GM21360 (cell line): ENCODE data around the gene SLC35B4.
A peak's percentile ranks its signal among the peaks of the same experiment; 100 is the strongest.

Experiments
- ATAC-seq: cut with Tn5 transposase; IDR thresholded peaks from one replicate; pipeline ENCODE4 v1.9.1; 2021; ENCODE audit warnings: mild to moderate bottlenecking, moderate library complexity; ENCODE audit not compliant: unreplicated experiment

Gene SLC35B4, protein sequence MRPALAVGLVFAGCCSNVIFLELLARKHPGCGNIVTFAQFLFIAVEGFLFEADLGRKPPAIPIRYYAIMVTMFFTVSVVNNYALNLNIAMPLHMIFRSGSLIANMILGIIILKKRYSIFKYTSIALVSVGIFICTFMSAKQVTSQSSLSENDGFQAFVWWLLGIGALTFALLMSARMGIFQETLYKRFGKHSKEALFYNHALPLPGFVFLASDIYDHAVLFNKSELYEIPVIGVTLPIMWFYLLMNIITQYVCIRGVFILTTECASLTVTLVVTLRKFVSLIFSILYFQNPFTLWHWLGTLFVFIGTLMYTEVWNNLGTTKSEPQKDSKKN

DNA sequence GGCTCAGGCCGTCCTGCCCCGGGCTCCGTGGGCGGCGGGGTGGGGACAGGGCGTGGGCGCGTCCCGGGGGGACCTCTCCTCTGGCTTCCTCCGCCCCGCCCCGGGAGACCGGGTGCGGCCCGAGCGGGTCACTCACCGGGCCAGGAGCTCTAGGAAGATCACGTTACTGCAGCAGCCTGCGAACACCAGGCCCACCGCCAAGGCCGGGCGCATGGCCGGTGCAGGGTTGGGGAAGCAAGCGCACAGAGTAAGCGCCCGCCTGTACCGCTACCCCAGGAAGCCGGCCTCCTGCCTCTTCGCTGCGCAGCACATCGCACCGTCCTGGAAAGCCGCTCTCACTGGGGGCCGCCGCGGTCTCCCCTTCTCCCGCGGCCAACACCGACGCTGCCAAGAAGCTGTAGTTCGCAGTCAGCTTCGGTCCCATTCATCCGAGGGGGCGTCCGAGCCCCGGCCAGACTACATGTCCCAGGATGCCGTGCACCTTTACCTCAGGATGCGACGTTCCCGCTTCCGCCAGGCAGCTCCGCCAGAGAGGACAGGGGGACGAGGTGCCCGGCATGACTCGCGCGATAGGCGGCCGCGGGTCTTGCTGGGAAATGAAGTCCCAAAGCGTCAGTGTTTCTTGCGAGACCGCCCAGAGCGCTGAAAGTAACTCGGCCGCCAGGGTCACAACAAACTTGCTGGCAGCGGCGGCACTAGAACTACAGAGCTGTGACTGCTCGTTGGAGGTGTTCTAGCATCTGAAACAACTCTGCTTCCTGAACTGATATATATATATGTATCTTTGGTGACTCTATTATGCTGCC, at the start of gene SLC35B4:
Gene SLC35B4, minus strand, starts transcription at position 392 of the 806 bp plus-strand sequence. Its CDS starts 179 bp downstream, at position 213.
- peak; percentile 98 for ATAC-seq

DNA sequence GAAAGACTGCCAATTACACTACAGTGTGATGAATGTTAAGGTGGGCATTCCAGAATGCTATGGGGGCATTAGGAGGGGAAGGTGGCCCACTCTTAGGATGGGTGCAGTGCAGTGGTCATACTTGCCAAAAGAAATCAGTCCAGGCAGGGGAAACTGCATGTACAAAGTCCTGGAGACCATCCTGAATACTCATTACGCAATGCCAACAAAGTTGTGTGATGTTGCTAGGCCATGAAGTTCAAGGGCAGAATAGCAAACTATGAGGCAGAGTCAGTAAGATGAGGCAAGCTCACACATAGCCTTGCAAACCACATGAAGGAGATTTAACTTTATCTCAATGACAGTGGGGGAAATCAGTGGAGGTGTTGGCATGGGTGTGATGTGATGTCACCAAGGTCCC, 49.8 kb upstream of the SLC35B4 start:
- ATAC-seq = no peak

DNA sequence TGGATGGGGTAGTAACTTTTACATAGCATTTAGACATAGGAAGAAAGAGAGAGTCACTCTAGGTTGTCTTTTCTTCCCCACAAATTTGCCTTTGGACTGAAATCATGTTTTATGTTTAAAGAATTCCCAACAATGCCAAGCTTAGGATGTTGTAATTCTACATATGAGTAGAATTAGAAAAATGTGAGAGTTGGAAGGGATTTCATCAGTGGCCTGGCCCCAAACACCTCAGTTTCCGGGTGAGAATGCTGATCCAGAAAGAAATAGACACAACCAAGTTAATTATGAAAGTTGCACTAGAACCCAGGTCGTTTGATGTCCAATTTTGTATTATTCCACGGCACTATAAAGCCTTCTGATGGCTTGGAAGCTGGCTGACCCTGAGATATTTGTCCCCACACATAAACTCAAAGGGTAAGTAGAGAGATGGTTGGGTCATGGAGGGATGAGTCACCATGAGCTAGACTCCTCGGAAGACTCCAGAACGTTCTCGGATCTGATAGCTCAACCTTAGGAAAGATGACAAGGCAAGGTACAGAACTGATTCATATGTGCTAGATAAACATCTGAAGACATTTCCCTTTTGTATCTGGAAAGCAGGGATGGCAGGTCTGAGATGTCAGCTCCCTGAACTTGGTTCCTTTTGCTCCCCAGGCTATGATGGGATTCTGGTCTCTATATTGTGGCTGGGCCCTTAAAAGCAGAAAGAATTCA, 48.8 kb upstream of the SLC35B4 start:
- ATAC-seq = no peak

DNA sequence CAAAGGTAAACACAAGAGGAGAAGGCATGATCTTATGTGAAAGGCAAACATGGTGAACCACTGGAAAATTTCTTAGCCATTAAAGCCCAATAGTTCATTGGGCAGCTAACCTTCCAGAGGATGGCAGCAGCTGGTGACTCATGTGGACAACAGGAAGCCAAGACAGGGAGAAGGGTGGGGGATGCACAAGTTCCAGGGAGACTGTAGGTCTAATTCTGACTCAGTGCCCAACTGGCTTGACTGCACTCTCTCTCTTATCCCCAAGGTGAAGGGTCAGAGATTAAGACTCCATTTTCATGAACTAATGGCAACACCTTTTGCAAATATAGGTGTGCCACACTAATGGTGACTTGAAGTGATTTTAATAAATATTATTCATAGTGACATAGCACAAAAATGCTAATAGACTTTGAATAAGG, 47.9 kb upstream of the SLC35B4 start:
- no peak for ATAC-seq

DNA sequence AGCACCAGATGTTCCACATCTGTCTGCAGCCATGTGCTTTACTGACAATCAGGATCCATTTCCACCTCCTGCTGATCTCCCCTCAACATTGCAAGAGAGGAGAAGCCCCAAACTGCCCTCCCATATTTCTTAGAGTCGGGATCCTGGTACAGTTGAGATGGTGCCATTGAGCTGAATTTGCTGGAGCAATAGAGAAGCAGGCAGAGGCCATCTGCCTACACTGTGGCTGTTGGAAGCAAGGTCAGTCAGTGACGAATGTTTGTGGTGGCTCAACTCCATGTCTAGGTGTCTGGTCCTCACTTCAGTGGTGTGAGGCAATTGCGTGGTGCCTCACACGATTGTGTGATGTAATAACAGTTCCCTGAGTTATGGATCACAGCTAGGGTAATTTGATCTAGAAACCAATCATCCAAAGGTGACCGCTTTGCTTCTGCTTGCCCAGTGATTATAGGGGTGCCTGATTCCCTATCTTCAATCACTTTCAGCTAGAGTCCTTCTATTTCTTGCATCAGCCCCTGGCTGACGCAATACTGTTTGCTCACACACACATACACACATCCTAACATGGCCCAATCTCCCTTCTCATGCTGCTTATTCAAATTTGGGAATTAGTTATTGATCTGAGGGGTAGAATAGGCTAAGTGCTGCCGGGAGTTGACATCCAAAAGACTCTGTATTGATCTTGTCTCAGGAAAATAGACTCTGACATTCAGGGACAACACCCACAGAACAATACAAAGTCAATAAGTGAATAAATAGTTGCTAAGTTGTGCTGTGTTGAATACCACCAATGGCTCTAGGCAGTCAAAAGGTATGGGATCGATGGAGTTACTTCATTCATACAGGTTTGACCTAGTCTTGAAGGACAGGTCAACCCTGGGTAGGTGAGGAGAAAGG, 46.1 kb upstream of the SLC35B4 start:
- ATAC-seq = no peak

DNA sequence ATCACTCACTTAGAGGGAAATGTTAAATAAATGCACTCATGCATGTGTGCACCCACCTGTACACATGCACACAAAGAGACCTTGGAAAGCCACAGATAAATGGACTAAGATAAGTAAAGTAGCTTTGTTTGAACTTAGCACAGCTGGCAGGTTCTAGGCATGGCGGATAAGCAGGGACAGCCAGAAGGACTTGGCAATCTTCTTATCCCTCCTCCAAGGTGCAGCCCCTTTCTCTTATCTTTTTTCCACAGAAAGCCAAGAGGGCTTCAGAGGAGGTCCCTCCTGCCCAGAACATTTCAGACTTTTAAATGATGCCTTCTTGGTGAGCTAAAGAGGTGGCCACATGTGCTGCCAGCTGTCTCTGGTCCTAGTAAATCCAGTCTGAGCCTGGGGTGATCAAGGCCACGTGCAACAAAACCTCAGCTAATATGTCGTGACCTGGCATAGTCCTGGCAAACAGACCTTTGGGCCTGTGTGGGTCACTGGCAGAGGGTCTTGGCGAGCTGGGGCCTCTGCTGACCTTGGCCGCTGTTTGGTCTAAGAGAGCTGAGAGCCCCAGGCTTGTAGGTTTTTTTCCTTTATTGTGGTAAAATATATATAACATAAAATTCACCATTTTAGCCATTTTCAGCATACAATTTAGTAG, 43.2 kb upstream of the SLC35B4 start:
- no peak for ATAC-seq

DNA sequence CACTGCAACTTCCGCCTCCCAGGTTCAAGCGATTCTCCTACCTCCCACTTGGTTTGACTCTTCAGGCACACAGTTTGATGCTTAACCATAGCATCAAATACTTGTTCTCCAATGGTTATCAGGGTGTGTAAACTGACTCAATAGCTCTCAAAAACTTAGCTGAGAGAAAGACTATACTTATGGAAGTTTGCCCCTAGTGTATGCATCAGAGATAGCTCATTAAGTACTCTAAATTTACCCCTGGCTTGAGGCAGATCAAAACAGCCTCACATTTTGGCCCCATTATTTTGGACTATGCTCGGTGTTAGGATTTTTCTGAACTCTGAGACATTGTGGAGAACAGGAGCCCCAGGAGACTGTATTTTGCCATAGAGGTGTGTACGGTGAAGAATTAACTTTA, 40.8 kb upstream of the SLC35B4 start:
- ATAC-seq = no peak

DNA sequence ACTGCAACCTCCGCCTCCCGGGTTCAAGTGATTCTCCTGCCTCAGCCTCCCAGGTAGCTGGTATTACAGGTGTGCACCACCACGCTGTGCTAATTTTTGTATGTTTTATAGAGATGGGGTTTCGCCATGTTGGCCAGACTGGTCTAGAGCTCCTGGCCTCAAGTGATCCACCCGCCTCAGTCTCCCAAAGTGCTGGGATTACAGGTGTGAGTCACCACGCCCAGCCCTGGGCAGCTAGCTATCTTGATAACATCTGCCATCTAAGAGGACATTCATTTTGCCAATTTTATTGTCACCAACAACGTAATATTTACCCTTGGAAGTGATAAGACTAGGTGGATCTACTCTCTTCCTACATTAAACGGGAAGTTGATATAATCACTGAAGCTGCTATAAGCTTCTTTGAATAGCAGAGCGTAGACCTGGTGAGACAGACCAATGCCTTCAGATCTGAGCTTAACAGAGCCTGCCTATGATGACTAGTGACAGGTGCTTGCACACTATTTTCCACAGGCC, 39.7 kb upstream of the SLC35B4 start:
- ATAC-seq = no peak

DNA sequence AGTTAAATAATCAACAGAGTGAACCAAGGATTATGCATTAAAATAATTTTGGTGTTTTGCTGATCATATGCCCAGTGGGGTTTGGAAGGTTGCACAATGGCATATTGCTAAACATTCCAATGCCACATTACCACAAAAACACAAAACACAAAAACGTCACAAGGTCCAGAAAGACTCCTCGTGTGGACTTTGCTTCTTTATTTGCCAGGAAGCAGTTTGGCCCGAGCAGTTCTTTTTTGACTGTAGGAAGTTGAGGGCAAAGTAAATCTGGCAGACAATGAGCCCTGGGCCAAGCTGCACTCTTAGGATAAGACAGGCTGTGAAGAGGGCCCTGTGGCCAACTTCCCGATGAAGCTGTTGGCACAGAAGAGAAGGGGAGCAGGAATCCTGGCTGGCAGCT, 39.2 kb upstream of the SLC35B4 start:
- ATAC-seq = no peak

DNA sequence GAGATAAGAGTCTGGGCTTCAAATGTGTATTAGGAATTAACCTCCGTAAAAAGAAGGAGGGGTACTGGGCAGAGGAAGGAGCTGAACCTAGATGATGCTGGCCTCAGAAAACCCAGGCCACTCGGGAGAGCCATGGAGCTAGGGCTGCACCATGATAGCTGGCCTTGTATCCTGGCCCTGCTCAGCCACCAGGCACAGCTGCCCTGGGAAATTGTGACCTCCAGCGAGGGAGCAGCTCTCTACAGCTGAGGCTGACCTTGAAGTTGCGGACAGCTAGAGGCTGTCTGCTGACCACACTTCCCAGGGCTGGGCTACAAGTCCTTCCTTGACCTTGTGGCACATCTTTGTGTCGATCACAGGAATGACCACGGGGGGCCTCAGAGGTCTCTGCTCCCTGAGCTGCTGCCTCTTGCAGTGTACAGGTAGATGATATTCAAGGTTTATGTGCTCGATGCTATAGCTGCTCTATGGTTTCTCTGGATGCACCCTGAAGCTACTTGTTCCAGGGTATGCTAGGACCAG, 38.3 kb upstream of the SLC35B4 start:
- ATAC-seq = no peak

DNA sequence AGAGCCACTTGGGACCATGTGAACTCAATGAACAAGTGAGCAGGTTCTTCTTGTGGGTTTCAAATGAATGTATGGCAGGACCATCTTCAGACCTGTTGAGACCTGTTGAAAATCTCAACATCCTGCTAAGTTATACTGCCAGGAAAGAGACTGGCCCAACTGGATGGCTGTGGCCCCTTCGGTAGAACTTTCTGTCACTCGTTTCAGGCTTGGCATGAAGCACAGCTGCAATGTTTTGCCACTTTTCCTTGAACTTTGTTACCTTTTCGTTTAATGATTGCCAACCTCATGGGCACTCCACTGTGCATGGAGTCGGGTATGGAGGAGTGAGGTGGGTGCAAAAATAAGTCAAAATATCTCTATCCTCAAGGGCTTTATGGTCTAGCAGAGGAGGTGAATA, 36.7 kb upstream of the SLC35B4 start:
- no peak for ATAC-seq

DNA sequence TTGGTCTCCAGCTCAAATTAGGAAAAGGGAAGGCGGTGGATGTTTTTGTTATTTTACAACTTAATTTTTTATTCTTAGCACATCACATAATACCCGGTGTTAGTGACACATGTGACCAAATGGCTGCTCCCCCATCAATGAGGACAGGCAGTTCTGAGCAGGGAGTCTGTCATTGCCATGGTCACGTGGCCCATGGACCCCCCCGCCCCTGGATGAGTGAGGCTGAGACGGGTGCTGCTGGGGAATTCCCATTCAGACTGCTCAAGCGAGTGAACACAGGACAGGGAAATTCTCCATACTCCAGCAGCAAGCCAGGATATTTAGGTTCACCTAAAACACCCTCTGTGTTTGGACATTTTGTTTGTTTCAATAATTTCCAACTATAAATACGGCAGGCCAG, 34.7 kb upstream of the SLC35B4 start:
- ATAC-seq = no peak

DNA sequence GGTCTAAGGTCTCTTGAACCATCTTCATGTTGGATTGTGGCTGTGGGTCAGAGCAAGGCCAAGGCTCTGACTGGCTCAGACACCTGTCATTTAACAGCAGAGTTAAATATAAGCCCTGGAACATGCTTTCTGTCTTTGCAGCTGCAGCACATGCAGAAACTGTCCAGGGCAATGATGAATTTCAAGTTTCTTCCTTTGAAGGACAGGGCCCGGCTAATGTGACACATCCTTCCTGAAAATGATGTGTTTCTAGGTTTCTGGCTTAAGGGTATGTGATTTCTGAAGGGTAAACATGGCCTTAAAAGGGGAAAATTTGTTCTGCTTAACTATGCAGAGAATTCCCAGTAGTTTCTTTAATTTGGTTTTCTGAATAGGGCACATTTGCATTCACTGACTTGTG, 34.0 kb upstream of the SLC35B4 start:
- no peak for ATAC-seq

DNA sequence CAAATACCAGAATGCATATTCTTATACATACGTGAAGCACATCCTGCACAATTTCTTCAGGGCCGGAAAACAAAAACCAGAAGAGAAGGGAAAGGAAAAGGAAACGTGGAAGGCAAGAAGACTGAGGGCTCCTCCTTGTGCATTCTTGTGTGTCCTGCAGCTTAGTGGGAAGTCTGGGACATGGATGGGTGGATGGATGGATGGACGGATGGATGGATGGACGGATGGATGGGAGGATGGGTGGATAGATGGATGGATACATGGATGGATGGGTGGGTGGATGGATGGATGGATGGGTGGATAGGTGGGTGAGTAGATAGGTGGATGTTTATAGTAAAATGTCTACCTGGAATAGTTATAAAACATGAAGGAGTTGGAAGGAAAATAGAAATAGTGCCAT, 30.8 kb upstream of the SLC35B4 start:
- no peak for ATAC-seq

DNA sequence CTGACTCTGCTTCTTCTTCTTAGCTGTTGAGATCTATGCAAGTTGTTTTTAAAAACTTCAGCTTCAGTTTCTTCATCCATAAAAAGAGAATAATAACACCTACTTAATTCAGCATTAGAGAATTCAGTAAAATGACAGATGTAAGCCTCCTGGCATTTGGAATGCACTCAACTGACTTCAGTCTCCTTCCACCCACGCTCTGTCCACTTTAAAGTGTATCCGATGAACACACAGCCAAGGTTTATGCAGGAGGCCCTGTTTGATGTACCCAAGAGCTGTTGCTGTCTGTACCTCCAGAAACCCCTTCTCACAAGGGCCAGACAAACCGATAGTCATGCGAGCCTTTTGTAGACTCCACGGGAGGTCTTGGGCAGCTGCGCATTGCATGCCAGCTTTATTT, 27.1 kb upstream of the SLC35B4 start:
- no peak for ATAC-seq

DNA sequence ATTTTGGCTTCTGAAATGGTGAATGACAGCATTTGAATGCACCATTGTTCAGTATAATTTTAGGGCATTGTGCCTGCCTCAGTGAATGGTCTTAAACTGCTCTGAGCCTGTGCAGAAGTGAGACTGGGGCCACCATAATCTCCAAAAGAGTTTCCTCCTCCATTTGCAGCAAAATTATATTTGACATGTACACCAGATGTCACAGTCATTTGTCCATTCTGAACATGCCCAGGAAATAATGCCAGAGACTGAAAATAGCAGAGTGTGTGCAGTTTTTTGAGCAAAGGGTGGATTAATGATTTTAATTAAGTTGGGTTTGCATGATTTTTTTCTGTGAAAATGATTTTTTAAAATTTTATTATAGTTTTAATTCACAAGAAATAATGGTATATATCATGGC, 26.4 kb upstream of the SLC35B4 start:
- ATAC-seq = no peak

DNA sequence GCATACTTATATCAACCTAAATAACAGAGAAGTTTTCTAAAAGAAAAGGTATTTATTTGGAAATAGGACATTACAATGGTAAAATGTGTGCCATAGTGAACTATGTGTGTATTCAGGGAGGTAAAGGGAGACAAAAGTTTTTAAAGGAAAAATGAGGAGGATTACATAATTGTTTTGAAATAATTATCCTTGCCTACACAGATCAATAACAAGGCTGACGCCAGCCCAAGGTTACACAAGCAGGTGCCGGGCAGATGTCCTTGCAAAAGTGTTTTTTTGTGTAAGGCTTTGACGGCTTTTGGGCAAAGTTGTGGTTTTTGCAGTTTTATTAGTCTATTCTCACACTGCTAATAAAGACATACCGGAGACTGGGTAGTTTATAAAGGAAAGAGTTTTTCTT, 22.7 kb upstream of the SLC35B4 start:
- ATAC-seq = no peak

DNA sequence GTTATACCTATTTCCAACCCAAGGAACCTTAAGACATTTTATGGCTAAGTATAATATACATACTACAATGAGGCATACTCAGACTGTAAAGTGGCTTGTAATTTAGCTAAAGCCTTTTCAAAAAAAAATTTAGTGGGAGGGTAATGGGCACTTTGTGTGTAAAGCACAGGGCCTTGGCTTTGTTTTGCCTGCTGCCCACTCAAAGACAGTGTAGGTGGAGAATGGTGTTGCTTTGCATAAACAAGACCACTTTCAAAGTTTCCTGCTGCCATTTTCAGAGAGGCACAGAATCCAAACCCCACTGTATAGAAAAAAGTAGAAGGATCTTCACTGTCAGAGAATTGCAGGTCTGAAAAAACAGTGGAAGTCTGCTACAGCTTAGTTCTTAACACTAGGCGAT, 21.2 kb upstream of the SLC35B4 start:
- no peak for ATAC-seq

DNA sequence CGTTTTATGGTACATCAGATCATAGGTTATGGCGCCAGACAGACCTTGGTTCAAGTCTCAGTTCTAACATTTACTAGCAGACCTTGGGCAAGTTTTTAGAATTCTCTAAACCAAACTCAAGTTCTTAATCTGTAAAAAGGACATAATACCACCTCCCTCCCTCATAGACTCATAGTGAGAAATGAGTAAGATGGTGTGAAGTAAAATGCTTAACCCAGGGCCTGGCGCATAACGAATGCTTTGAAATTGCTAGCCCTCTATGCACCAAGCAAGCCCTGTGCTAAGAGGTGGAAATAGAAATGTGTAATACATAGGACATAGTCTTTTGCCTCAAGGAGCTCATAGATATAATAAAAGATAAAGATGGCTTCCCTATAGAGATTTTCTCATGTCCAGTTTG, 17.7 kb upstream of the SLC35B4 start:
- no peak for ATAC-seq

DNA sequence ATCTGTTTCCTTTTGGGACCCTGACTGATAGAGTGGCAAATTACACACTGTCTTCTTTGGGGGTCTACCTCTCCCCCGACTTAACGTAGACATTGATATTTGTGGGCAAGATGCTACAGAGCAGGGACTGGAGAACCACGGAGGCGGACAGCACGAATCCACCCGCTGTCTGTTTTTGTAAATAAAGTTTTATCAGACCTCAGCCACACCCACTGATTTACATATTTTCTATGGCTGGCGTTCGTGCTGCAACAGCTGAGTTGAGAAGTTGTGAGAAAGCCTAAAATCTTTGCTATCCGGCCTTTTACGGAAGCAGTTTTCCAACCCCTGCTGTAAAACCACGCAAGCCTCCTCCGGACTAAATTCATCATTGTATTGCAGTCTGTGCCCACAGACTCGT, 17.2 kb upstream of the SLC35B4 start:
- no peak for ATAC-seq
